ENCODE measurements around the gene SECISBP2. TPM values are rescaled to one million over a fixed set of nuclear protein-coding genes. Genes with fewer than 3 reads are reported as not detected.

SECISBP2 gene
- polyA plus RNA-seq, 1 experiment: 14.3 TPM

DNA sequence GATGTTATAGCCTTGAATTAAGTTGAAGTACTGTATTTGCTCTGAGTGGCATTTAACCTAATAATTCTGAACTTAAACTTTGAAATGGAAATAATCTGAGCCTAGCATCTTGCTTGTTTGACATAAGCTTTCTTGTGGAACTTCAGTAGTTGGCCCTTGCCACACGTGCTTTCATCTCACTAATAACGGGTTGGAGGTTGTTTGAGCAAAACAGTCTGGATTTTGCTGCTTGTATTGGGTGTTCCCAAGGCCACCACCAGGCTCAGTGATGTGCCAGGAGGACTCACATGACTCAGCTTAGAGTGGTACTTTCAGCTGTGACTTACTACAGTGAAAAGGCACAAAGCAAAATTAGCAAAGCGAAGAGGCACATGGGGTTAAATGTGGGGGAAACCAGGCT is 35.7 kb downstream of the SECISBP2 start:
- TF ChIP-seq, protein P1, sequence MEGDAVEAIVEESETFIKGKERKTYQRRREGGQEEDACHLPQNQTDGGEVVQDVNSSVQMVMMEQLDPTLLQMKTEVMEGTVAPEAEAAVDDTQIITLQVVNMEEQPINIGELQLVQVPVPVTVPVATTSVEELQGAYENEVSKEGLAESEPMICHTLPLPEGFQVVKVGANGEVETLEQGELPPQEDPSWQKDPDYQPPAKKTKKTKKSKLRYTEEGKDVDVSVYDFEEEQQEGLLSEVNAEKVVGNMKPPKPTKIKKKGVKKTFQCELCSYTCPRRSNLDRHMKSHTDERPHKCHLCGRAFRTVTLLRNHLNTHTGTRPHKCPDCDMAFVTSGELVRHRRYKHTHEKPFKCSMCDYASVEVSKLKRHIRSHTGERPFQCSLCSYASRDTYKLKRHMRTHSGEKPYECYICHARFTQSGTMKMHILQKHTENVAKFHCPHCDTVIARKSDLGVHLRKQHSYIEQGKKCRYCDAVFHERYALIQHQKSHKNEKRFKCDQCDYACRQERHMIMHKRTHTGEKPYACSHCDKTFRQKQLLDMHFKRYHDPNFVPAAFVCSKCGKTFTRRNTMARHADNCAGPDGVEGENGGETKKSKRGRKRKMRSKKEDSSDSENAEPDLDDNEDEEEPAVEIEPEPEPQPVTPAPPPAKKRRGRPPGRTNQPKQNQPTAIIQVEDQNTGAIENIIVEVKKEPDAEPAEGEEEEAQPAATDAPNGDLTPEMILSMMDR (IDR thresholded peaks at IDR 0.05; ENCODE audit: insufficient read depth, low read depth, low read length): no peak
- CTCF ChIA-PET: no interaction called here

DNA sequence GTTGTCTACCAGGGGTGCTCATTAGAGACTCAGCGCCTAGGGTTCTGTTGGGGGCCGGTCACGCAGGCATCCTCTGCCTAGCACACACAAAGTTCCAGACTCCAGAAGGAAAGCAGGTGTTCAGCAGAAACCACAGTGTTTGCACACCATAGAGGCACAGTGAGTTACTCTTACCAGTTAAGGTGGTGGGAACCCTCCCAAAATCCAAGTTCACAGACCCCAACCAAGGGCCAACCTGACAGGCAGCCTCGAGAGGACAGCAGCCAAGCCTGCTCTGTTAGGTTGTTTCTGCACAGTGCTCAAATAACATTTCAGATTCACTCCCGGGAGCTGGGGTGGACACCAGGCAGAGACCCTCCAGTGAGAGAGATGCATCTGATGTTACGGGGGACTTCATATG is 36.2 kb downstream of the SECISBP2 start:
- Histone ChIP-seq H3K27me3 (ENCODE audit: control insufficient read depth, insufficient read depth, low read length) (no peaks in the 10 kb centered on the region), H3K36me3 (ENCODE audit: control insufficient read depth, insufficient read depth, low read length) (peaks cover 28% of the 10 kb centered on the region), H3K4me3 (ENCODE audit: low read depth, low read length) (no peak overlapping the region)
- TF ChIP-seq, protein P1 (IDR thresholded peaks at IDR 0.05; ENCODE audit: insufficient read depth, low read depth, low read length): no peak
- DNase-seq (ENCODE audit: low read depth): no peak
- POLR2A ChIA-PET: no interaction called here
- CTCF ChIA-PET: no interaction called here

More for the DNA sequence above, 35.7 kb downstream of the SECISBP2 start:
- Histone ChIP-seq H3K27me3 (ENCODE audit: control insufficient read depth, insufficient read depth, low read length) (no peaks in the 10 kb centered on the region), H3K4me3 (ENCODE audit: low read depth, low read length) (no peak overlapping the region), H3K36me3 (ENCODE audit: control insufficient read depth, insufficient read depth, low read length) (peaks cover 28% of the 10 kb centered on the region)
- POLR2A ChIA-PET: no interaction called here
- no peak for DNase-seq (ENCODE audit: low read depth)

DNA sequence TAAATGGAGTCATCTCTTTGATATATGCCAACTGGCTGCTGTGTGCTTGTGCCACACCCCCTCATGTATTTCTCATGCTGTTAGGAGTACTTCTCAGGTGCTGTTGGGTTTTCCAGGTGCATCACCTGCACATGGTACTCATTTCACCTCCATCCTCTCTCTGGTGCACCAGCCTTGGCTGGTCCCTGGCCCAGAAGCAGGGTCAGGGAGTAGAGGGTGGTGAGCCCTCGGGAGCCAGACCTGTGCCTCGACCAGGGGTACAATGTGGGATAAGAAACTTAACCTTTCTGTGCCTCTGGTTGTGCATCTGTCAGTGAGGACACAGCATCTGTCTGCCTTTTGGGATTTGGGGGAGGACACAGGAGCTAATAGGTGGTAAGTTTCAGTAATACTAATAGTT is 38.5 kb downstream of the SECISBP2 start:
- Histone ChIP-seq H3K27me3 (ENCODE audit: control insufficient read depth, insufficient read depth, low read length) (no peaks in the 10 kb centered on the region), H3K36me3 (ENCODE audit: control insufficient read depth, insufficient read depth, low read length) (peaks cover 19% of the 10 kb centered on the region), H3K4me3 (ENCODE audit: low read depth, low read length) (no peak overlapping the region)
- ChIA-PET CTCF (no interaction called here), POLR2A (no interaction called here)
- DNase-seq (ENCODE audit: low read depth): no peak
- TF ChIP-seq, protein P1 (IDR thresholded peaks at IDR 0.05; ENCODE audit: insufficient read depth, low read depth, low read length): no peak

DNA sequence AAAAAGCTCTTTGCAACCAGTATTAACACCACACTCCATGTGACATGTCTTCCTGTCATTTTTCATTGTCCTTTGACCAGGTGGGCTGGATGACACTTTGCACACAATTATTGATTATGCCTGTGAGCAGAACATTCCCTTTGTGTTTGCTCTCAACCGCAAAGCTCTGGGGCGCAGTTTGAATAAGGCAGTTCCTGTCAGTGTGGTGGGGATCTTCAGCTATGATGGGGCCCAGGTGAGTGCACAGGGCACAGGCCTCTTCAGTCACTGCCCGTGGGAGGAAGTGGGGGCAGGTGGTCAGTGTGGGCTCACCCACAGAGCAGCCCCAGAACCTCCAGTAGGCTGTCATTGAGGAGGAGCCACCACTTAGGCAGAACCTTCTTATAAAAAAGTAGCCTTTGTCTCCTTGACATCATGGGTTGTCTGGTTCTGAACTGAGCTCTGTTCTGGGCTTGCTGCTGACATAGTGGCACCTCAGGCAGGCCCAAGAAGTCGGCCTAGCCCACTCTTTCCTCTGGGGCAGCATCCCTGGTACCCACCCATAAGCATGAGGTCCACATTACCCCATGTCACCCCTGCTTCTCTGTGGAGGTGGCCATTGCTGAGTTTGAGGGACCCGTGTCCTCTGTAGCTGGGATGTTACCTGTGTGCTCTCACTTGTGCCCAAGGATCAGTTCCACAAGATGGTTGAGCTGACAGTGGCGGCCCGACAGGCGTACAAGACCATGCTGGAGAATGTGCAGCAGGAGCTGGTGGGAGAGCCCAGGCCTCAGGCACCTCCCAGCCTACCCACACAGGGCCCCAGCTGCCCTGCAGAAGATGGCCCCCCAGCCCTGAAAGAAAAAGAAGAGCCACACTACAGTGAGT is 39.3 kb downstream of the SECISBP2 start:
- Histone ChIP-seq H3K27me3 (ENCODE audit: control insufficient read depth, insufficient read depth, low read length) (no peaks in the 10 kb centered on the region), H3K36me3 (ENCODE audit: control insufficient read depth, insufficient read depth, low read length) (peaks cover 17% of the 10 kb centered on the region), H3K4me3 (ENCODE audit: low read depth, low read length) (no peak overlapping the region)
- TF ChIP-seq, protein P1 (IDR thresholded peaks at IDR 0.05; ENCODE audit: insufficient read depth, low read depth, low read length): no peak
- no peak for DNase-seq (ENCODE audit: low read depth)
- ChIA-PET POLR2A (no interaction called here), CTCF (interaction anchor here (1.6 kb wide), 1 partner anchor 12 kb away, joined by 5 read pairs; no protein-coding TSS in a partner anchor)

DNA sequence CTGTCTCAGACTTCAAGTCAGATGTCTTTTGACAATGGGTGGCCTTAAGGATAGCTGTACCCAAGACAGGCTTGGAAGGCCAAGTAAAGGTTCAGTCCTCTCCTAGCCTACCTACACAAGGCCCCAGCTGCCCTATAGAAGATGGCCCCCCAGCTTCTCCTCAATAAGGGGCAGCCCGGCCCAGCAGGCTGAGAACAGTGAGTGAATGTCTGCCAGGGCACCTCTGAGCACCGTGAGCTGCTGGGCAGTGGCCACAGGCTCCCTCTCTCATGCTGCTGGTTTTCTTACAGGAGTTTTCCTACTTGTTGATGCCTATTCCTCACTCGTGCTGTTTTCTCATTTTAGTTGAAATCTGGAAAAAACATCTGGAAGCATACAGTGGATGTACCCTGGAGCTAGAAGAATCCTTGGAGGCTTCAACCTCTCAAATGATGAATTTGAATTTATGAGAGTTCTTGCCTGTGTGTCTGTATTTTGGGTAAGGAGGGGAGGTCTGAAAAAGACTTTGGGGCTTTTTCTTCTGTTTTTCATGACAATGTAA is 40.1 kb downstream of the SECISBP2 start:
- Histone ChIP-seq H3K27me3 (ENCODE audit: control insufficient read depth, insufficient read depth, low read length) (no peaks in the 10 kb centered on the region), H3K4me3 (ENCODE audit: low read depth, low read length) (no peak overlapping the region), H3K36me3 (ENCODE audit: control insufficient read depth, insufficient read depth, low read length) (peaks cover 15% of the 10 kb centered on the region)
- no peak for DNase-seq (ENCODE audit: low read depth)
- TF ChIP-seq, protein P1 (IDR thresholded peaks at IDR 0.05; ENCODE audit: insufficient read depth, low read depth, low read length): no peak
- POLR2A ChIA-PET: no interaction called here
- CTCF ChIA-PET: interaction anchor here (1.2 to 1.6 kb wide), 2 partner anchors 13 to 191 kb away, joined by 4 to 5 read pairs; no protein-coding TSS in a partner anchor
